Thyroid gland (tissue), 4 donors: ENCODE measurements around the gene RHOC.

Experiments used
- POLR2A ChIP-seq, 2 donors: fragments of 450-650 bp; IDR thresholded peaks; one replicate each; pipeline ENCODE4 v1.6.1; 2017; ENCODE audit warnings: antibody characterized with exemption in 2 of 2, mild to moderate bottlenecking in 2 of 2, moderate library complexity in 1 of 2
- TF ChIP-seq, protein P1 (sequence below), 6 experiments: fragments of 200-600 bp in 3 of 6; fragments of 450-650 bp in 3 of 6; sonication (generic) in 3 of 6; IDR thresholded peaks; one replicate each; pipeline ENCODE4 v1.5.1; 2016 to 2019; ENCODE audit warnings: antibody characterized with exemption in 6 of 6, mild to moderate bottlenecking in 2 of 6, inconsistent platforms in 1 of 6, moderate library complexity in 1 of 6

DNA sequence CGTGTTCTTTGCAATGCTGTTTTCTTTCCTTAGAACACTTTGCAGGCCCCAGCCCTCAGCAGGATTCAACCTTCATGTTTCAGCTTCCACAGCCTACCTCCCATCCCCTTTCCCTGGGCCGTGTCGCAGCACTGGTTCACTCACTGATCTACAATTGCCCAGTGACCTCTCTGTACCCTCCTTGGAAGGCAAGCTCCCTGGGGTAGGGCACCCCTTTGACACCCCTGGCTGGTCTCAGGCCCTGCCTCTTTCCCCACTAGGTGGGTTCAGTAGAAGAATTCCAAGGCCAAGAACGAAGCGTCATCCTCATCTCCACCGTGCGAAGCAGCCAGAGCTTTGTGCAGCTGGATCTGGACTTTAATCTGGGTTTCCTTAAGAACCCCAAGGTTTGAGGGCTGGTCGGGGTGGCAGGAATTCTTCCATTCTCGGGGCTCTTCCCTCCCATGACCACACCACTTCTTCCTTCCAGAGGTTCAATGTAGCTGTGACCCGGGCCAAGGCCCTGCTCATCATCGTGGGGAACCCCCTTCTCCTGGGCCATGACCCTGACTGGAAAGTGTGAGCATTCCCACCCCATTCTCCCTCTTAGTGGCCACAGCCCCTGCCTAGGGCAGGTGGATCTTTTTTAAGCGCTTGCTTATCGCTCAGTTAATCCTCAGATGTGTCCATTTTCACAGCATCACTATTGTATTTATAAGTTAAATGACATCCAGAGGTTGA is 7.3 kb downstream of the RHOC start:
- TF ChIP-seq, protein P1, sequence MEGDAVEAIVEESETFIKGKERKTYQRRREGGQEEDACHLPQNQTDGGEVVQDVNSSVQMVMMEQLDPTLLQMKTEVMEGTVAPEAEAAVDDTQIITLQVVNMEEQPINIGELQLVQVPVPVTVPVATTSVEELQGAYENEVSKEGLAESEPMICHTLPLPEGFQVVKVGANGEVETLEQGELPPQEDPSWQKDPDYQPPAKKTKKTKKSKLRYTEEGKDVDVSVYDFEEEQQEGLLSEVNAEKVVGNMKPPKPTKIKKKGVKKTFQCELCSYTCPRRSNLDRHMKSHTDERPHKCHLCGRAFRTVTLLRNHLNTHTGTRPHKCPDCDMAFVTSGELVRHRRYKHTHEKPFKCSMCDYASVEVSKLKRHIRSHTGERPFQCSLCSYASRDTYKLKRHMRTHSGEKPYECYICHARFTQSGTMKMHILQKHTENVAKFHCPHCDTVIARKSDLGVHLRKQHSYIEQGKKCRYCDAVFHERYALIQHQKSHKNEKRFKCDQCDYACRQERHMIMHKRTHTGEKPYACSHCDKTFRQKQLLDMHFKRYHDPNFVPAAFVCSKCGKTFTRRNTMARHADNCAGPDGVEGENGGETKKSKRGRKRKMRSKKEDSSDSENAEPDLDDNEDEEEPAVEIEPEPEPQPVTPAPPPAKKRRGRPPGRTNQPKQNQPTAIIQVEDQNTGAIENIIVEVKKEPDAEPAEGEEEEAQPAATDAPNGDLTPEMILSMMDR (IDR thresholded peaks at IDR 0.05), result no peak
- no peak for TF ChIP-seq POLR2A (IDR thresholded peaks at IDR 0.05)
